Measurements from ENCODE around the gene SORCS3. TPM values are rescaled to one million over a fixed set of nuclear protein-coding genes. Genes with fewer than 3 reads are reported as not detected.

The SORCS3 gene
- total and polyA plus RNA-seq, 9 of the 15 experiments (the other 6 are each of a cell fraction or from before 2014, with no cell fraction given): not detected

DNA sequence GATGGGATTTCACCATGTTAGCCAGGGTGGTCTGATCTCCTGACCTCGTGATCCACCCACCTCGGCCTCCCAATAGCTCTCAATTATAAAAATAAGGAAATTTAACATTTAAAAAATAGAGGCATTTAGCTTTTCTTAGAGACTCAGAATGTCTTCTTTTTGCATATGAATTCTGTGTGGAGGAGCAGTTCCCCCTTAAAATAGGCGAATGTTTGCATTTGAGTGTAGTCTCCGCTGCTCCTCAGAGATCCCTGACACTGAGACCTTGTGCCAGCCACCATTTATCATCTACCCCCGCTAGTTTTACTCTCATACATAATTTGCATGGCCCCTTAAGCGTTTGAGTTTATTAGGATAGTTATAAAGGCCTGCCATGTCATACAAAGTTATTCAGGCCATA lies 461.9 kb downstream of the SORCS3 start (continued):
- TF ChIP-seq, protein P1, sequence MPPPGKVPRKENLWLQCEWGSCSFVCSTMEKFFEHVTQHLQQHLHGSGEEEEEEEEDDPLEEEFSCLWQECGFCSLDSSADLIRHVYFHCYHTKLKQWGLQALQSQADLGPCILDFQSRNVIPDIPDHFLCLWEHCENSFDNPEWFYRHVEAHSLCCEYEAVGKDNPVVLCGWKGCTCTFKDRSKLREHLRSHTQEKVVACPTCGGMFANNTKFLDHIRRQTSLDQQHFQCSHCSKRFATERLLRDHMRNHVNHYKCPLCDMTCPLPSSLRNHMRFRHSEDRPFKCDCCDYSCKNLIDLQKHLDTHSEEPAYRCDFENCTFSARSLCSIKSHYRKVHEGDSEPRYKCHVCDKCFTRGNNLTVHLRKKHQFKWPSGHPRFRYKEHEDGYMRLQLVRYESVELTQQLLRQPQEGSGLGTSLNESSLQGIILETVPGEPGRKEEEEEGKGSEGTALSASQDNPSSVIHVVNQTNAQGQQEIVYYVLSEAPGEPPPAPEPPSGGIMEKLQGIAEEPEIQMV (tag; conservative IDR thresholded peaks at IDR 0.05; ENCODE audit: low read depth): no peak
- no peak for TF ChIP-seq RBM17 (IDR thresholded peaks at IDR 0.05; ENCODE audit: borderline replicate concordance, low read depth, low read length)
- TF ChIP-seq ZNF24 (IDR thresholded peaks at IDR 0.05): no peak
- no peak for TF ChIP-seq TCF7L2 (IDR thresholded peaks at IDR 0.05; ENCODE audit: low read depth, low read length)
- TF ChIP-seq RBM34 (IDR thresholded peaks at IDR 0.05; ENCODE audit: borderline replicate concordance, insufficient read depth, low read length): no peak
- TF ChIP-seq ZNF41 (CRISPR knock-in tag; conservative IDR thresholded peaks at IDR 0.05): no peak
- TF ChIP-seq ELK3 (CRISPR knock-in tag; IDR thresholded peaks at IDR 0.05): no peak
- TF ChIP-seq ZFP1 (CRISPR knock-in tag; IDR thresholded peaks at IDR 0.05): no peak
- TF ChIP-seq, protein P2, sequence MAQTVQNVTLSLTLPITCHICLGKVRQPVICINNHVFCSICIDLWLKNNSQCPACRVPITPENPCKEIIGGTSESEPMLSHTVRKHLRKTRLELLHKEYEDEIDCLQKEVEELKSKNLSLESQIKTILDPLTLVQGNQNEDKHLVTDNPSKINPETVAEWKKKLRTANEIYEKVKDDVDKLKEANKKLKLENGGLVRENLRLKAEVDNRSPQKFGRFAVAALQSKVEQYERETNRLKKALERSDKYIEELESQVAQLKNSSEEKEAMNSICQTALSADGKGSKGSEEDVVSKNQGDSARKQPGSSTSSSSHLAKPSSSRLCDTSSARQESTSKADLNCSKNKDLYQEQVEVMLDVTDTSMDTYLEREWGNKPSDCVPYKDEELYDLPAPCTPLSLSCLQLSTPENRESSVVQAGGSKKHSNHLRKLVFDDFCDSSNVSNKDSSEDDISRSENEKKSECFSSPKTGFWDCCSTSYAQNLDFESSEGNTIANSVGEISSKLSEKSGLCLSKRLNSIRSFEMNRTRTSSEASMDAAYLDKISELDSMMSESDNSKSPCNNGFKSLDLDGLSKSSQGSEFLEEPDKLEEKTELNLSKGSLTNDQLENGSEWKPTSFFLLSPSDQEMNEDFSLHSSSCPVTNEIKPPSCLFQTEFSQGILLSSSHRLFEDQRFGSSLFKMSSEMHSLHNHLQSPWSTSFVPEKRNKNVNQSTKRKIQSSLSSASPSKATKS (CRISPR knock-in tag; IDR thresholded peaks at IDR 0.05): no peak
- TF ChIP-seq ESRRA (IDR thresholded peaks at IDR 0.05; ENCODE audit: borderline replicate concordance, low read depth): no peak

Data from K562 (cell line).